Mesenchymal stem cell (in vitro differentiated cells and primary cell): Measurements from ENCODE around the gene FBXO41.
A peak's percentile ranks its signal among the peaks of the same experiment; 100 is the strongest.

Experiments used
- DNase-seq: peaks from one replicate; pipeline ENCODE4 v3.0.0-alpha.2; 2013
- H2AFZ ChIP-seq: one replicate; pipeline ENCODE4 v1.6.1; 2013; ENCODE audit warnings: low read depth, mild to moderate bottlenecking, control low read depth, inconsistent platforms, low read length, moderate library complexity
- H2AK5ac ChIP-seq: 2 replicates; pipeline ENCODE4 v1.6.1; 2013; ENCODE audit warnings: low read length, moderate library complexity, mild to moderate bottlenecking, inconsistent platforms; ENCODE audit not compliant: severe bottlenecking
- H2BK120ac ChIP-seq: one replicate; pipeline ENCODE4 v1.6.1; 2013; ENCODE audit warnings: low read depth, mild to moderate bottlenecking, inconsistent platforms, low read length, moderate library complexity
- H2BK12ac ChIP-seq, 2 experiments: one replicate each; pipeline ENCODE4 v1.6.1; 2013; ENCODE audit warnings: inconsistent platforms in 2 of 2, low read length in 2 of 2, mild to moderate bottlenecking in 2 of 2, moderate library complexity in 2 of 2, control low read depth in 1 of 2
- H2BK15ac ChIP-seq: one replicate; pipeline ENCODE4 v1.6.1; 2013; ENCODE audit warnings: mild to moderate bottlenecking, low read depth, inconsistent platforms; ENCODE audit not compliant: poor library complexity, severe bottlenecking
- H2BK5ac ChIP-seq: 2 replicates; pipeline ENCODE4 v1.6.1; 2013; ENCODE audit warnings: low read depth, mild to moderate bottlenecking, low read length, control low read depth, inconsistent platforms; ENCODE audit not compliant: poor library complexity, severe bottlenecking
- H3K14ac ChIP-seq, 2 experiments: one replicate each; pipeline ENCODE4 v1.6.1; 2013; ENCODE audit warnings: inconsistent platforms in 2 of 2, low read length in 2 of 2, control low read depth in 1 of 2, mild to moderate bottlenecking in 1 of 2, moderate library complexity in 1 of 2
- H3K18ac ChIP-seq, 2 experiments: one replicate each; pipeline ENCODE4 v1.6.1; 2013; ENCODE audit warnings: inconsistent platforms in 2 of 2, low read length in 2 of 2, control low read depth in 1 of 2, low read depth in 1 of 2, mild to moderate bottlenecking in 1 of 2
- H3K23ac ChIP-seq, 2 experiments: one replicate each; pipeline ENCODE4 v1.6.1; 2013; ENCODE audit warnings: inconsistent platforms in 2 of 2, low read length in 2 of 2, mild to moderate bottlenecking in 2 of 2, moderate library complexity in 2 of 2, control low read depth in 1 of 2
- H3K27ac ChIP-seq: 2 replicates; pipeline ENCODE4 v1.5.1; 2013; ENCODE audit warnings: mild to moderate bottlenecking, moderate library complexity, low read length, control low read depth, inconsistent platforms; ENCODE audit not compliant: poor library complexity, severe bottlenecking
- H3K27me3 ChIP-seq, 2 experiments: 2 replicates each; pipeline versions ENCODE4 v1.6.1 to v1.7.0; 2013; ENCODE audit warnings: low read length in 2 of 2, mild to moderate bottlenecking in 2 of 2, moderate library complexity in 2 of 2, control low read depth in 1 of 2, inconsistent platforms in 1 of 2; ENCODE audit not compliant: control insufficient read depth in 1 of 2, insufficient read depth in 1 of 2
- H3K36me3 ChIP-seq, 2 experiments: 2 replicates each; pipeline versions ENCODE4 v1.6.1 to v1.7.0; 2013; ENCODE audit warnings: low read length in 2 of 2, control low read depth in 1 of 2, inconsistent platforms in 1 of 2, low read depth in 1 of 2, mild to moderate bottlenecking in 1 of 2; ENCODE audit not compliant: insufficient read depth in 2 of 2, control insufficient read depth in 1 of 2
- H3K4ac ChIP-seq, 2 experiments: one replicate each; pipeline ENCODE4 v1.6.1; 2013; ENCODE audit warnings: inconsistent platforms in 2 of 2, low read length in 2 of 2, mild to moderate bottlenecking in 2 of 2, moderate library complexity in 2 of 2, control low read depth in 1 of 2, low read depth in 1 of 2
- H3K4me1 ChIP-seq: 2 replicates; pipeline ENCODE4 v1.6.1; 2013; ENCODE audit warnings: low read depth, low read length, control low read depth; ENCODE audit not compliant: control insufficient read depth, insufficient read depth
- H3K4me2 ChIP-seq: 2 replicates; pipeline ENCODE4 v1.6.1; 2013; ENCODE audit warnings: low read length, mild to moderate bottlenecking, inconsistent platforms; ENCODE audit not compliant: poor library complexity, severe bottlenecking
- H3K4me3 ChIP-seq, 2 experiments: 2 replicates each; pipeline versions ENCODE4 v1.5.1 to v1.7.0; 2013; ENCODE audit warnings: low read length in 2 of 2, mild to moderate bottlenecking in 2 of 2, control low read depth in 1 of 2, low read depth in 1 of 2; ENCODE audit not compliant: insufficient read depth in 1 of 2
- H3K79me1 ChIP-seq: replicated peaks from 2 replicates; pipeline ENCODE4 v1.6.1; 2013; ENCODE audit warnings: mild to moderate bottlenecking, control low read depth, low read length, inconsistent platforms; ENCODE audit not compliant: poor library complexity, severe bottlenecking
- H3K9ac ChIP-seq: 2 replicates; pipeline ENCODE4 v1.7.0; 2013; ENCODE audit warnings: mild to moderate bottlenecking, low read length, moderate library complexity
- H3K9me3 ChIP-seq: 2 replicates; pipeline ENCODE4 v1.7.0; 2013; ENCODE audit warnings: mild to moderate bottlenecking, low read length; ENCODE audit not compliant: control insufficient read depth
- H4K8ac ChIP-seq: one replicate; pipeline ENCODE4 v1.6.1; 2013; ENCODE audit warnings: inconsistent platforms, mild to moderate bottlenecking, low read length, moderate library complexity
- H4K91ac ChIP-seq: one replicate; pipeline ENCODE4 v1.6.1; 2013; ENCODE audit warnings: mild to moderate bottlenecking, low read length, inconsistent platforms
- WGBS: methylation state at CpG from one replicate; pipeline ENCODE4 v1.1.7; 2013; ENCODE audit warnings: mixed read lengths; 5-methylcytosine and 5-hydroxymethylcytosine counted together

The FBXO41 gene

GRCh38 chr2:73243884-73244570 is 40.3 kb downstream of the FBXO41 start:
- Histone ChIP-seq H3K23ac (no peak overlapping the region), H2BK15ac (no peak overlapping the region), H2AK5ac (no peak overlapping the region), H2BK12ac (no peak overlapping the region), H3K4me2 (no peak overlapping the region), H3K18ac (no peak overlapping the region), H3K27me3 (no peaks in the 10 kb centered on the region), H3K4me3 (no peak overlapping the region), H2AFZ (no peak overlapping the region), H3K9me3 (no peaks in the 10 kb centered on the region), H4K91ac (no peak overlapping the region), H3K27ac (no peak overlapping the region), H3K4me1 (peaks cover 4% of the 10 kb centered on the region), H3K79me1 (peaks cover 48% of the 10 kb centered on the region), H3K4ac (peak overlapping the region in 1 of 2 experiments; percentile 67), H3K36me3 (peaks cover 37 to 89% of the 10 kb centered on the region in 2 experiments), H4K8ac (no peak overlapping the region), H3K14ac (no peak overlapping the region), H2BK5ac (no peak overlapping the region), H2BK120ac (no peak overlapping the region), H3K9ac (no peak overlapping the region)
- DNase-seq: peak; percentile 7
- 75% methylated on average over 4 of the region's 5 CpGs for WGBS

GRCh38 chr2:73239776-73240175 is 44.5 kb downstream of the FBXO41 start:
- no peak overlapping the region for H3K4me2 ChIP-seq
- H4K91ac ChIP-seq: no peak overlapping the region
- H3K9ac ChIP-seq: peak overlapping the region; percentile 62
- H3K18ac ChIP-seq: no peak overlapping the region
- peak; percentile 13 for DNase-seq
- no peak overlapping the region for H3K23ac ChIP-seq
- no peak overlapping the region for H2BK12ac ChIP-seq
- H3K79me1 ChIP-seq: peaks cover 22% of the 10 kb centered on the region
- no peak overlapping the region for H3K4ac ChIP-seq
- H3K36me3 ChIP-seq: peaks cover 16 to 50% of the 10 kb centered on the region in 2 experiments
- no peak overlapping the region for H3K4me3 ChIP-seq
- 81% methylated on average over 3 of the region's 3 CpGs for WGBS
- H3K4me1 ChIP-seq: peaks cover 14% of the 10 kb centered on the region
- no peak overlapping the region for H2BK15ac ChIP-seq
- no peak overlapping the region for H2BK120ac ChIP-seq
- no peaks in the 10 kb centered on the region for H3K27me3 ChIP-seq
- H2BK5ac ChIP-seq: no peak overlapping the region
- H2AK5ac ChIP-seq: no peak overlapping the region
- H4K8ac ChIP-seq: no peak overlapping the region
- H3K9me3 ChIP-seq: no peaks in the 10 kb centered on the region
- H3K14ac ChIP-seq: no peak overlapping the region
- no peak overlapping the region for H2AFZ ChIP-seq
- H3K27ac ChIP-seq: no peak overlapping the region

- Histone ChIP-seq H2BK12ac (no peak overlapping the region), H2AFZ (no peak overlapping the region), H3K79me1 (peaks cover 14% of the 10 kb centered on the region), H2BK120ac (no peak overlapping the region), H2BK15ac (no peak overlapping the region), H2AK5ac (no peak overlapping the region), H3K14ac (no peak overlapping the region), H3K9me3 (no peaks in the 10 kb centered on the region), H3K4ac (no peak overlapping the region), H4K8ac (no peak overlapping the region), H3K18ac (no peak overlapping the region), H3K4me3 (no peak overlapping the region), H2BK5ac (no peak overlapping the region), H3K27me3 (no peaks in the 10 kb centered on the region), H4K91ac (no peak overlapping the region), H3K27ac (no peak overlapping the region), H3K4me2 (no peak overlapping the region), H3K9ac (peak overlapping the region; percentile 62), H3K36me3 (peaks cover 10 to 42% of the 10 kb centered on the region in 2 experiments), H3K4me1 (peaks cover 14% of the 10 kb centered on the region), H3K23ac (no peak overlapping the region)
- no peak for DNase-seq
- WGBS: 100% methylated on average over 1 of the region's 1 CpG
Measured at GRCh38 chr2:73238976-73239375, 45.3 kb downstream of the FBXO41 start.

GRCh38 chr2:73238149-73238548 is 46.1 kb downstream of the FBXO41 start:
- no peak for DNase-seq
- Histone ChIP-seq H3K9me3 (no peaks in the 10 kb centered on the region), H3K36me3 (peaks cover 8 to 34% of the 10 kb centered on the region in 2 experiments), H3K27ac (no peak overlapping the region), H4K8ac (no peak overlapping the region), H2AFZ (no peak overlapping the region), H3K27me3 (no peaks in the 10 kb centered on the region), H3K23ac (no peak overlapping the region), H3K18ac (no peak overlapping the region), H2BK5ac (no peak overlapping the region), H3K4me1 (peaks cover 14% of the 10 kb centered on the region), H2BK120ac (no peak overlapping the region), H3K4ac (no peak overlapping the region), H3K4me2 (no peak overlapping the region), H2BK15ac (no peak overlapping the region), H3K14ac (no peak overlapping the region), H3K79me1 (peaks cover 10% of the 10 kb centered on the region), H2BK12ac (no peak overlapping the region), H3K9ac (peak overlapping the region; percentile 19), H3K4me3 (no peak overlapping the region), H4K91ac (no peak overlapping the region), H2AK5ac (no peak overlapping the region)
- 88% methylated on average over 2 of the region's 3 CpGs for WGBS
